Measurements from ENCODE around the gene CALM3.
"Not testable (repeated sequence)": the region's sequence is repeated elsewhere in the genome, so short reads cannot be mapped to it uniquely, and the experiment has no call there.

CALM3 gene

GRCh38 chr19:46614114-46614722 is 13.1 kb downstream of the CALM3 start:
- peak; percentile 61 to 81 (median 75) for DNase-seq (ENCODE audit: low read depth in 3 of 3)

- no peak for DNase-seq (ENCODE audit: low read depth in 3 of 3)
Measured at GRCh38 chr19:46615966-46616365, 14.8 kb downstream of the CALM3 start.

GRCh38 chr19:46616631-46617322 is 15.6 kb downstream of the CALM3 start:
- peak in 1 of 3 experiments; percentile 74 for DNase-seq (ENCODE audit: low read depth in 3 of 3)

GRCh38 chr19:46617601-46618000 is 16.5 kb downstream of the CALM3 start:
- DNase-seq (ENCODE audit: low read depth in 3 of 3), result no peak

- DNase-seq (ENCODE audit: low read depth in 3 of 3), result no peak
Measured at GRCh38 chr19:46618670-46619231, 17.6 kb downstream of the CALM3 start.

GRCh38 chr19:46620267-46620666 is 19.1 kb downstream of the CALM3 start:
- no peak for DNase-seq (ENCODE audit: low read depth in 3 of 3)

GRCh38 chr19:46620716-46621115 is 19.6 kb downstream of the CALM3 start:
- DNase-seq (ENCODE audit: low read depth in 3 of 3), result no peak

GRCh38 chr19:46621191-46622117 is 20.3 kb downstream of the CALM3 start:
- no peak for DNase-seq (ENCODE audit: low read depth in 3 of 3)

GRCh38 chr19:46622118-46622446 is 21.0 kb downstream of the CALM3 start:
- no peak for DNase-seq (ENCODE audit: low read depth in 3 of 3)

- DNase-seq (ENCODE audit: low read depth in 3 of 3), result no peak
Measured at GRCh38 chr19:46623915-46624502, 22.9 kb downstream of the CALM3 start.

GRCh38 chr19:46624958-46625661 is 24.0 kb downstream of the CALM3 start, which contains the start of gene PTGIR:
TSS of gene PTGIR (minus strand) at chr19:46625089. CDS start at chr19:46624225, 864 bp downstream.
- no peak for DNase-seq (ENCODE audit: low read depth in 3 of 3)

GRCh38 chr19:46625731-46626130 is 24.6 kb downstream of the CALM3 start:
- DNase-seq (ENCODE audit: low read depth in 3 of 3), result no peak

- no peak for DNase-seq (ENCODE audit: low read depth in 3 of 3)
Measured at GRCh38 chr19:46626446-46626845, 25.3 kb downstream of the CALM3 start.

- DNase-seq (ENCODE audit: low read depth in 3 of 3), result not testable (repeated sequence)
Measured at GRCh38 chr19:46628970-46629369, 27.8 kb downstream of the CALM3 start.

GRCh38 chr19:46629546-46630025 is 28.5 kb downstream of the CALM3 start:
- no peak for DNase-seq (ENCODE audit: low read depth in 3 of 3)

- DNase-seq (ENCODE audit: low read depth in 3 of 3), result no peak
Measured at GRCh38 chr19:46630586-46631205, 29.6 kb downstream of the CALM3 start.

GRCh38 chr19:46631481-46631880 is 30.4 kb downstream of the CALM3 start:
- no peak for DNase-seq (ENCODE audit: low read depth in 3 of 3)

- DNase-seq (ENCODE audit: low read depth in 3 of 3), result no peak
Measured at GRCh38 chr19:46633130-46633529, 32.0 kb downstream of the CALM3 start.

GRCh38 chr19:46634045-46634655 is 33.0 kb downstream of the CALM3 start:
- peak; percentile 88 to 97 (median 91) for DNase-seq (ENCODE audit: low read depth in 3 of 3)

- no peak for DNase-seq (ENCODE audit: low read depth in 3 of 3)
Measured at GRCh38 chr19:46634656-46635218, 33.6 kb downstream of the CALM3 start.

Measured in stimulated activated CD4-positive, alpha-beta T cell treated with anti-CD3 and anti-CD28 coated beads, TNF-alpha, amount 100 ng/mL, for 24 hours (primary cell).